Tibial artery (tissue), 4 donors: ENCODE measurements around the gene TWF2.

Source experiments
- DNase-seq, 2 donors: peaks; one replicate each; pipeline ENCODE4 v3.0.0-alpha.2; 2019
- H3K27ac ChIP-seq, 2 donors: fragments of 200-600 bp; sonication (generic) in 1 of 2; 1 replicate in 1 of 2; 2 replicates in 1 of 2; pipeline ENCODE4 v1.5.1; 2018 to 2019; ENCODE audit warnings: mild to moderate bottlenecking in 1 of 2
- H3K27me3 ChIP-seq, 2 donors: fragments of 200-600 bp; sonication (generic) in 1 of 2; one replicate each; pipeline versions ENCODE4 v1.5.1 to v1.6.0; 2016 to 2019
- H3K36me3 ChIP-seq, 3 donors: fragments of 200-600 bp; sonication (generic) in 2 of 3; one replicate each; pipeline ENCODE4 v1.5.1; 2016 to 2019; ENCODE audit warnings: mild to moderate bottlenecking in 2 of 3
- H3K4me1 ChIP-seq, 4 donors: fragments of 200-600 bp; sonication (generic) in 2 of 4; 1 replicate in 3 of 4; 2 replicates in 1 of 4; pipeline ENCODE4 v1.5.1; 2016 to 2019
- H3K4me3 ChIP-seq, 2 donors: fragments of 200-600 bp; sonication (generic) in 1 of 2; 1 replicate in 1 of 2; 2 replicates in 1 of 2; pipeline ENCODE4 v1.5.1; 2018 to 2019; ENCODE audit warnings: mild to moderate bottlenecking in 2 of 2
- H3K9me3 ChIP-seq, 3 donors: fragments of 200-600 bp; sonication (generic) in 1 of 3; one replicate each; pipeline ENCODE4 v1.5.1; 2016 to 2019
- CTCF ChIP-seq, 2 experiments: fragments of 200-600 bp in 1 of 2; fragments of 450-650 bp in 1 of 2; IDR thresholded peaks; one replicate each; pipeline ENCODE4 v1.5.1; 2017 to 2019; ENCODE audit warnings: antibody characterized with exemption in 2 of 2, mild to moderate bottlenecking in 1 of 2, moderate library complexity in 1 of 2
- intact Hi-C: fragments of 100-400 bp; cut with DNase I; formaldehyde crosslinking; loops from one replicate; pipeline ENCODE4 v1.15.0; 2023; ENCODE audit warnings: low total_unique reads

The TWF2 gene

GRCh38 chr3:52256622-52257021 is 17.7 kb upstream of the TWF2 start:
- no peaks in the 10 kb centered on the region for H3K27me3 ChIP-seq
- peaks cover 77 to 100% (median 99%) of the 10 kb centered on the region in 3 donors for H3K36me3 ChIP-seq
- H3K27ac ChIP-seq, result no peak overlapping the region
- no peak for TF ChIP-seq CTCF (IDR thresholded peaks at IDR 0.05)
- peaks cover 0 to 3% (median 0%) of the 10 kb centered on the region in 4 donors for H3K4me1 ChIP-seq
- intact Hi-C loops, result no loop called here
- no peak overlapping the region for H3K4me3 ChIP-seq
- no peak for DNase-seq
- H3K9me3 ChIP-seq, result no peaks in the 10 kb centered on the region

GRCh38 chr3:52256159-52256558 is 17.2 kb upstream of the TWF2 start:
- no peak for DNase-seq
- H3K4me1 ChIP-seq, result peaks cover 0 to 3% (median 0%) of the 10 kb centered on the region in 4 donors
- H3K9me3 ChIP-seq, result no peaks in the 10 kb centered on the region
- peaks cover 79 to 100% (median 99%) of the 10 kb centered on the region in 3 donors for H3K36me3 ChIP-seq
- H3K4me3 ChIP-seq, result no peak overlapping the region
- H3K27me3 ChIP-seq, result no peaks in the 10 kb centered on the region
- no peak overlapping the region for H3K27ac ChIP-seq
- intact Hi-C loops, result no loop called here
- TF ChIP-seq CTCF (IDR thresholded peaks at IDR 0.05), result no peak

- no peak overlapping the region for H3K27ac ChIP-seq
These were observed 15.7 kb upstream of the TWF2 start for GRCh38 chr3:52254608-52255007.

GRCh38 chr3:52253314-52254304 is 14.7 kb upstream of the TWF2 start:
- Histone ChIP-seq H3K4me3 (no peak overlapping the region), H3K36me3 (peaks cover 53 to 100% (median 98%) of the 10 kb centered on the region in 3 donors), H3K27me3 (no peaks in the 10 kb centered on the region), H3K9me3 (no peaks in the 10 kb centered on the region), H3K27ac (no peak overlapping the region), H3K4me1 (peaks cover 0 to 3% (median 0%) of the 10 kb centered on the region in 4 donors)
- no peak for TF ChIP-seq CTCF (IDR thresholded peaks at IDR 0.05)
- DNase-seq, result peak; percentile 54 to 70
- intact Hi-C loops, result no loop called here

More at GRCh38 chr3:52254608-52255007, 15.7 kb upstream of the TWF2 start:
- H3K36me3 ChIP-seq, result peaks cover 63 to 100% (median 98%) of the 10 kb centered on the region in 3 donors
- intact Hi-C loops, result no loop called here
- TF ChIP-seq CTCF (IDR thresholded peaks at IDR 0.05), result no peak
- no peak for DNase-seq
- H3K4me1 ChIP-seq, result peaks cover 0 to 3% (median 0%) of the 10 kb centered on the region in 4 donors
- H3K4me3 ChIP-seq, result no peak overlapping the region
- no peaks in the 10 kb centered on the region for H3K9me3 ChIP-seq
- no peaks in the 10 kb centered on the region for H3K27me3 ChIP-seq

GRCh38 chr3:52250122-52250521 is 11.2 kb upstream of the TWF2 start:
- Histone ChIP-seq H3K36me3 (peaks cover 19 to 74% (median 64%) of the 10 kb centered on the region in 3 donors), H3K9me3 (no peaks in the 10 kb centered on the region)

More at GRCh38 chr3:52250122-52250521, 11.2 kb upstream of the TWF2 start:
- Histone ChIP-seq H3K4me1 (peaks cover 0 to 16% (median 13%) of the 10 kb centered on the region in 4 donors), H3K27ac (no peak overlapping the region), H3K27me3 (no peaks in the 10 kb centered on the region), H3K4me3 (no peak overlapping the region)
- no peak for DNase-seq
- no peak for TF ChIP-seq CTCF (IDR thresholded peaks at IDR 0.05)
- intact Hi-C loops, result no loop called here
